Adrenal gland (tissue), 5 donors: ENCODE results near the gene BHLHE40.

Source experiments
- CTCF ChIP-seq, 6 experiments: fragments of 450-650 bp in 4 of 6; fragments of 200-600 bp in 2 of 6; sonication (generic) in 1 of 6; IDR thresholded peaks; 1 replicate in 5 of 6; 2 replicates in 1 of 6; pipeline versions ENCODE4 v1.5.1 to v1.8.0; 2016 to 2021; ENCODE audit warnings: antibody characterized with exemption in 6 of 6, mild to moderate bottlenecking in 2 of 6, moderate library complexity in 1 of 6
- POLR2A ChIP-seq, 2 donors: fragments of 450-650 bp; IDR thresholded peaks; one replicate each; pipeline ENCODE4 v1.6.1; 2017; ENCODE audit warnings: antibody characterized with exemption in 2 of 2, mild to moderate bottlenecking in 2 of 2, moderate library complexity in 1 of 2
- donor health status: DM: no; HTN: no; CAD: no.

DNA sequence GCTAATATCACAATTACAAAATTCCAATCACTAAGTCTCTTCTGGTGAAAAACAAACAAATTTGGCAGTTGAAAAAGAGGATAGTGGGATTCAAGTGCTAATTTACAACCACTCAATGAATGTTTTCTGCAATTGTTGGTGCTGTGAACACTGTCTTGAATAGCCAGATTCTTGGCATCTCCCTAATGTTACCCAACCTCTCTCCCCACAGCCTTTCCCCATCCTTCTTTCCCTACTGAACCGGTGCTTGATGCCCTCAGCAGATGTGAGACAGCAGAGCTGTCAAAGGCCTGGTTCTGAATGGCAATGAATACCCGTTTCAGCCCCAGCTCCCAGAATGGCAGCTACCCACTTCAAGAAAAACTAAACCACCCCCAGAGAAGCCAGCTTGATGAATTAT, 22.5 kb upstream of the BHLHE40 start:
- TF ChIP-seq CTCF (IDR thresholded peaks at IDR 0.05) (no peak), POLR2A (IDR thresholded peaks at IDR 0.05) (no peak)
